CD8-positive, alpha-beta memory T cell (primary cell): ENCODE measurements around the gene ALDH3B1. TPM values are rescaled to one million over a fixed set of nuclear protein-coding genes. Genes with fewer than 3 reads are reported as not detected.
"Not testable (repeated sequence)": the region's sequence is repeated elsewhere in the genome, so short reads cannot be mapped to it uniquely, and the experiment has no call there.

ENCODE experiments used
- CTCF ChIA-PET: fragments of 350-600 bp; sonication (Branson Sonifier 250); formaldehyde crosslinking; loops from one replicate; lab custom pipeline; 2021; ENCODE audit warnings: antibody characterized with exemption; lab: Charles Lee
- POLR2A ChIA-PET: fragments of 350-600 bp; sonication (Branson Sonifier 250); formaldehyde crosslinking; loops from one replicate; lab custom pipeline; 2021; ENCODE audit warnings: antibody characterized with exemption; lab: Charles Lee
- DNase-seq, 5 donors: peaks; one replicate each; pipeline versions ENCODE4 v3.0.0 to v3.0.0-alpha.2; 2020 to 2022; ENCODE audit warnings: mixed read lengths in 1 of 5
- H3K27ac ChIP-seq: one replicate; pipeline ENCODE4 v1.7.0; 2013; ENCODE audit warnings: low read depth, mild to moderate bottlenecking, low read length, moderate library complexity
- H3K27me3 ChIP-seq: 2 replicates; pipeline ENCODE4 v1.7.0; 2013; ENCODE audit warnings: low read length, mild to moderate bottlenecking; ENCODE audit not compliant: insufficient read depth, poor library complexity, severe bottlenecking
- H3K36me3 ChIP-seq: 2 replicates; pipeline ENCODE4 v1.7.0; 2013; ENCODE audit warnings: mild to moderate bottlenecking, low read length, moderate library complexity; ENCODE audit not compliant: insufficient read depth
- H3K4me1 ChIP-seq: 2 replicates; pipeline ENCODE4 v1.7.0; 2013; ENCODE audit warnings: mild to moderate bottlenecking, low read length, moderate library complexity; ENCODE audit not compliant: insufficient read depth
- H3K4me3 ChIP-seq: 2 replicates; pipeline ENCODE4 v1.7.0; 2013; ENCODE audit warnings: mild to moderate bottlenecking, low read length
- H3K9me3 ChIP-seq: 2 replicates; pipeline ENCODE4 v1.7.0; 2013; ENCODE audit warnings: mild to moderate bottlenecking, low read length
- H3K27ac Mint-ChIP-seq, 8 donors: one replicate each; pipeline ENCODE4 v1.8.0; 2020 to 2021; ENCODE audit warnings: mixed read lengths in 8 of 8, mild to moderate bottlenecking in 6 of 8, inconsistent platforms in 3 of 8, moderate library complexity in 3 of 8
- H3K27me3 Mint-ChIP-seq, 2 donors: one replicate each; pipeline ENCODE4 v1.8.0; 2020 to 2021; ENCODE audit warnings: mixed read lengths in 2 of 2, mild to moderate bottlenecking in 1 of 2, moderate library complexity in 1 of 2
- H3K36me3 Mint-ChIP-seq, 3 donors: one replicate each; pipeline ENCODE4 v1.8.0; 2020 to 2021; ENCODE audit warnings: mixed read lengths in 3 of 3, inconsistent platforms in 1 of 3, mild to moderate bottlenecking in 1 of 3
- H3K4me1 Mint-ChIP-seq, 3 donors: one replicate each; pipeline ENCODE4 v1.8.0; 2020 to 2021; ENCODE audit warnings: mixed read lengths in 3 of 3, inconsistent platforms in 1 of 3, mild to moderate bottlenecking in 1 of 3
- H3K4me3 Mint-ChIP-seq, 7 donors: one replicate each; pipeline ENCODE4 v1.8.0; 2020 to 2021; ENCODE audit warnings: mixed read lengths in 7 of 7, mild to moderate bottlenecking in 6 of 7, moderate library complexity in 4 of 7, inconsistent platforms in 2 of 7
- H3K9me3 Mint-ChIP-seq, 5 donors: one replicate each; pipeline ENCODE4 v1.8.0; 2020 to 2022; ENCODE audit warnings: mixed read lengths in 5 of 5, mild to moderate bottlenecking in 3 of 5, moderate library complexity in 2 of 5, inconsistent platforms in 1 of 5
- polyA plus RNA-seq: library from polyadenylated mRNA; unstranded; fragments of 300-500 nt; fragmentation: Illumina TruSeq; gene quantifications from one replicate; pipeline ENCODE4 v1.2.3, GENCODE V29; 2021
- total RNA-seq, 2 experiments: library from RNA; stranded (reverse); gene quantifications; one replicate each; pipeline ENCODE4 v1.2.3, GENCODE V29; 2021

Gene ALDH3B1
- total and polyA plus RNA-seq, 3 experiments from 2014 or later, result 0.12 to 0.33 (median 0.20) TPM

- H3K27me3 ChIP-seq, POLR2A ChIA-PET, H3K9me3 ChIP-seq, H3K4me3 Mint-ChIP-seq, DNase-seq, H3K36me3 ChIP-seq, H3K4me3 ChIP-seq, H3K9me3 Mint-ChIP-seq, H3K27ac ChIP-seq, H3K4me1 ChIP-seq, H3K4me1 Mint-ChIP-seq, H3K36me3 Mint-ChIP-seq: not testable (repeated sequence)
- Mint-ChIP-seq H3K27ac (peak overlapping the region in 1 of 8 donors; percentile 93), H3K27me3 (peaks cover 13 to 23% of the 10 kb centered on the region in 2 donors)
- CTCF ChIA-PET, result interaction anchor here (2.3 kb wide), 1 partner anchor 26 kb away, joined by 6 read pairs; no protein-coding TSS in a partner anchor
Measured at GRCh38 chr11:67981226-67981625, 28.9 kb upstream of the ALDH3B1 start.

GRCh38 chr11:67982255-67982857, 27.8 kb upstream of the ALDH3B1 start:
- CTCF ChIA-PET, H3K27ac Mint-ChIP-seq, POLR2A ChIA-PET: not testable (repeated sequence)

GRCh38 chr11:67983951-67984350, 26.2 kb upstream of the ALDH3B1 start:
- Histone ChIP-seq H3K27me3 (no peaks in the 10 kb centered on the region), H3K4me1 (no peaks in the 10 kb centered on the region), H3K36me3 (no peaks in the 10 kb centered on the region), H3K9me3 (no peaks in the 10 kb centered on the region), H3K4me3 (no peak overlapping the region), H3K27ac (no peak overlapping the region)
- no peak for DNase-seq
- Mint-ChIP-seq H3K36me3 (no peaks in the 10 kb centered on the region), H3K27me3 (peaks cover 11% of the 10 kb centered on the region in 2 donors), H3K9me3 (no peaks in the 10 kb centered on the region), H3K4me1 (no peaks in the 10 kb centered on the region), H3K27ac (no peak overlapping the region), H3K4me3 (no peak overlapping the region)
- ChIA-PET CTCF (no interaction called here), POLR2A (no interaction called here)

More at GRCh38 chr11:67982255-67982857, 27.8 kb upstream of the ALDH3B1 start:
- not testable (repeated sequence) for H3K4me1 ChIP-seq, H3K27ac ChIP-seq, H3K27me3 ChIP-seq, H3K4me3 ChIP-seq, H3K9me3 ChIP-seq, H3K36me3 ChIP-seq, DNase-seq, H3K9me3 Mint-ChIP-seq, H3K36me3 Mint-ChIP-seq, H3K4me3 Mint-ChIP-seq, H3K4me1 Mint-ChIP-seq
- H3K27me3 Mint-ChIP-seq, result peaks cover 13 to 14% of the 10 kb centered on the region in 2 donors

- POLR2A ChIA-PET, H3K27ac ChIP-seq, H3K36me3 Mint-ChIP-seq, H3K4me3 ChIP-seq, H3K9me3 ChIP-seq, H3K27ac Mint-ChIP-seq, DNase-seq, CTCF ChIA-PET, H3K4me3 Mint-ChIP-seq, H3K9me3 Mint-ChIP-seq, H3K4me1 Mint-ChIP-seq, H3K36me3 ChIP-seq, H3K27me3 ChIP-seq, H3K4me1 ChIP-seq: not testable (repeated sequence)
- H3K27me3 Mint-ChIP-seq, result peaks cover 11% of the 10 kb centered on the region in 2 donors
Measured at GRCh38 chr11:67985302-67985701, 24.8 kb upstream of the ALDH3B1 start.

- POLR2A ChIA-PET, H3K27ac ChIP-seq, CTCF ChIA-PET: not testable (repeated sequence)
Measured at GRCh38 chr11:67990546-67991346, 19.4 kb upstream of the ALDH3B1 start.

GRCh38 chr11:67991347-67992121, 18.6 kb upstream of the ALDH3B1 start:
- H3K27me3 ChIP-seq, CTCF ChIA-PET, H3K4me1 ChIP-seq, H3K27ac ChIP-seq, H3K36me3 Mint-ChIP-seq, H3K4me3 ChIP-seq, H3K9me3 ChIP-seq, H3K4me1 Mint-ChIP-seq, H3K27ac Mint-ChIP-seq, H3K36me3 ChIP-seq, H3K27me3 Mint-ChIP-seq, POLR2A ChIA-PET, DNase-seq, H3K4me3 Mint-ChIP-seq, H3K9me3 Mint-ChIP-seq: not testable (repeated sequence)

More at GRCh38 chr11:67990546-67991346, 19.4 kb upstream of the ALDH3B1 start:
- DNase-seq, H3K4me3 Mint-ChIP-seq, H3K27ac Mint-ChIP-seq, H3K4me3 ChIP-seq, H3K27me3 ChIP-seq, H3K4me1 Mint-ChIP-seq, H3K9me3 Mint-ChIP-seq, H3K36me3 Mint-ChIP-seq, H3K9me3 ChIP-seq, H3K27me3 Mint-ChIP-seq, H3K36me3 ChIP-seq, H3K4me1 ChIP-seq: not testable (repeated sequence)

- H3K4me3 ChIP-seq, H3K9me3 ChIP-seq, H3K27me3 Mint-ChIP-seq, H3K36me3 ChIP-seq, H3K27ac ChIP-seq, POLR2A ChIA-PET, H3K4me1 ChIP-seq, H3K9me3 Mint-ChIP-seq, H3K27me3 ChIP-seq: not testable (repeated sequence)
- Mint-ChIP-seq H3K36me3 (peaks cover 0 to 12% (median 2%) of the 10 kb centered on the region in 3 donors), H3K4me3 (peak overlapping the region in 1 of 7 donors; percentile 79), H3K27ac (peak overlapping the region in 2 of 8 donors; percentile 29 to 36), H3K4me1 (peaks cover 18 to 31% (median 20%) of the 10 kb centered on the region in 3 donors)
- CTCF ChIA-PET, result interaction anchor here (1.4 to 1.5 kb wide), 2 partner anchors 14 to 44 kb away, joined by 4 to 5 read pairs; no protein-coding TSS in a partner anchor
- DNase-seq, result peak in 2 of 5 donors; percentile 27 to 44
Measured at GRCh38 chr11:67993821-67994220, 16.3 kb upstream of the ALDH3B1 start.

- H3K27me3 ChIP-seq, H3K9me3 ChIP-seq, H3K27ac Mint-ChIP-seq, H3K27me3 Mint-ChIP-seq, H3K4me3 ChIP-seq, POLR2A ChIA-PET, DNase-seq, H3K4me1 ChIP-seq, H3K36me3 ChIP-seq, H3K27ac ChIP-seq, H3K9me3 Mint-ChIP-seq: not testable (repeated sequence)
- Mint-ChIP-seq H3K36me3 (peaks cover 0 to 12% (median 2%) of the 10 kb centered on the region in 3 donors), H3K4me1 (peaks cover 18 to 33% (median 20%) of the 10 kb centered on the region in 3 donors), H3K4me3 (peak overlapping the region in 1 of 7 donors; percentile 79)
- CTCF ChIA-PET, result interaction anchor here (1.4 to 1.5 kb wide), 2 partner anchors 14 to 44 kb away, joined by 4 to 5 read pairs; no protein-coding TSS in a partner anchor
Measured at GRCh38 chr11:67994387-67994786, 15.7 kb upstream of the ALDH3B1 start.
